Bronchial epithelial cell (primary cell): ENCODE measurements around the gene UBD. TPM values are rescaled to one million over a fixed set of nuclear protein-coding genes. Genes with fewer than 3 reads are reported as not detected.

ENCODE experiments used
- DNase-seq: peaks from one replicate; pipeline ENCODE4 v3.0.0-alpha.2; 2010; ENCODE audit warnings: low read depth
- FAIRE-seq: peaks from 2 replicates; lab custom pipeline; 2011; peaks lifted over from hg19 to GRCh38; lab: Jason Lieb, UNC
- H3K27me3 ChIP-seq: 2 replicates; pipeline ENCODE4 v1.5.1; 2011; ENCODE audit warnings: low read length; ENCODE audit not compliant: control insufficient read depth, insufficient read depth
- H3K36me3 ChIP-seq: 2 replicates; pipeline ENCODE4 v1.5.1; 2011; ENCODE audit warnings: low read length; ENCODE audit not compliant: control insufficient read depth, insufficient read depth
- H3K4me3 ChIP-seq: 2 replicates; pipeline ENCODE4 v1.5.1; 2011; ENCODE audit warnings: mild to moderate bottlenecking, low read depth, low read length, control low read depth
- total RNA-seq: library from RNA; depleted of rRNA; stranded (reverse); fragments of >200 nt; gene quantifications from 2 replicates; pipeline ENCODE4 v1.2.1, GENCODE V29; 2014
- TF ChIP-seq, protein P1 (sequence below): IDR thresholded peaks from 2 replicates; pipeline ENCODE4 v1.5.1; 2011; ENCODE audit warnings: mild to moderate bottlenecking, moderate library complexity, low read length, control low read depth, inconsistent platforms; ENCODE audit not compliant: insufficient read depth, severe bottlenecking

UBD gene
- total RNA-seq, 1 donor from 2014 or later, result not detected

DNA sequence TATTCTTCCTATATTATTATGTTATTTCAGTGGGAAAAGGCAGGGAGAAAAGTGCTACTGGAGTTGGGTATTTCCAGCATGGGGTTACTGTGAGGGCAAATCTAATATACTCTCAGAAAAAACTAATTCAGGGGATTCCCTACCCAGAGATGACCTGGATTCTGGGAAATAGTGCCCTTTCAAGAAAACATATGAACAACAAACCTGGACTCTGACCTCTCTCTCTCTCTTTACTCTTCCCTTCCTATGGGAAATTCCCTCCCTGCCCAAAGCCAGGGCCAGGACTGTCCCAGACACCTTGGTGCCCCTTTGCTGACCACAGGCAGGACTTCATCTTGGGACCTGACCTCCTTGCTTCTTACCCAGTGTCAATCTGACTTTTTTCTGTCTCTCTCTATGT is 1.6 kb upstream of the UBD start:
- TF ChIP-seq, protein P1, sequence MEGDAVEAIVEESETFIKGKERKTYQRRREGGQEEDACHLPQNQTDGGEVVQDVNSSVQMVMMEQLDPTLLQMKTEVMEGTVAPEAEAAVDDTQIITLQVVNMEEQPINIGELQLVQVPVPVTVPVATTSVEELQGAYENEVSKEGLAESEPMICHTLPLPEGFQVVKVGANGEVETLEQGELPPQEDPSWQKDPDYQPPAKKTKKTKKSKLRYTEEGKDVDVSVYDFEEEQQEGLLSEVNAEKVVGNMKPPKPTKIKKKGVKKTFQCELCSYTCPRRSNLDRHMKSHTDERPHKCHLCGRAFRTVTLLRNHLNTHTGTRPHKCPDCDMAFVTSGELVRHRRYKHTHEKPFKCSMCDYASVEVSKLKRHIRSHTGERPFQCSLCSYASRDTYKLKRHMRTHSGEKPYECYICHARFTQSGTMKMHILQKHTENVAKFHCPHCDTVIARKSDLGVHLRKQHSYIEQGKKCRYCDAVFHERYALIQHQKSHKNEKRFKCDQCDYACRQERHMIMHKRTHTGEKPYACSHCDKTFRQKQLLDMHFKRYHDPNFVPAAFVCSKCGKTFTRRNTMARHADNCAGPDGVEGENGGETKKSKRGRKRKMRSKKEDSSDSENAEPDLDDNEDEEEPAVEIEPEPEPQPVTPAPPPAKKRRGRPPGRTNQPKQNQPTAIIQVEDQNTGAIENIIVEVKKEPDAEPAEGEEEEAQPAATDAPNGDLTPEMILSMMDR, result no peak
- no peaks in the 10 kb centered on the region for H3K36me3 ChIP-seq
- DNase-seq, result no peak
- peaks cover 4% of the 10 kb centered on the region for H3K27me3 ChIP-seq
- no peak for FAIRE-seq
- no peak overlapping the region for H3K4me3 ChIP-seq

- TF ChIP-seq, protein P1, result no peak
- peaks cover 4% of the 10 kb centered on the region for H3K27me3 ChIP-seq
- no peak overlapping the region for H3K4me3 ChIP-seq
These were observed 973 bp downstream of the UBD start for GRCh38 chr6:29558439-29559079.

DNA sequence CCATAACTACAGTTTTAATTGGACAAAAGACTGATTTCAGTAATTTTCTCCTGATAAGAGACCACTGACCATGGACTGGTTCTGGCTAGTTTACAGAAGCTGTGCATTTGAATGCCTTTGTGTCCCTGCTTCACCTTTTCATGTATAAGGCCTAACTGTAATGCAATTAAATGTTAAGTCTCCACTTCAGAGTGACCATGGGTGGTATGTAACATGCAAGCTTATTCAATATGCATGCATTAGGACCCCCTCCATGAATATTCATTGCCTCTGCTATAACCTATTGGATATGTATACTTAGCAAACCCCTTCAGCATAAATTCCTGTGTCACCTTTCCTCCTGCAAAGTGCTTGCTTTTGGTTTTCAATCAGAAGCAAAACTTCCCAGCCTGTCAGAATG is 2.2 kb downstream of the UBD start:
- no peak overlapping the region for H3K4me3 ChIP-seq
- peaks cover 7% of the 10 kb centered on the region for H3K27me3 ChIP-seq
- no peak for FAIRE-seq
- no peak for DNase-seq
- H3K36me3 ChIP-seq, result no peaks in the 10 kb centered on the region
- TF ChIP-seq, protein P1, result no peak

More at GRCh38 chr6:29558439-29559079, 973 bp downstream of the UBD start:
- DNase-seq, result no peak
- no peak for FAIRE-seq
- no peaks in the 10 kb centered on the region for H3K36me3 ChIP-seq

DNA sequence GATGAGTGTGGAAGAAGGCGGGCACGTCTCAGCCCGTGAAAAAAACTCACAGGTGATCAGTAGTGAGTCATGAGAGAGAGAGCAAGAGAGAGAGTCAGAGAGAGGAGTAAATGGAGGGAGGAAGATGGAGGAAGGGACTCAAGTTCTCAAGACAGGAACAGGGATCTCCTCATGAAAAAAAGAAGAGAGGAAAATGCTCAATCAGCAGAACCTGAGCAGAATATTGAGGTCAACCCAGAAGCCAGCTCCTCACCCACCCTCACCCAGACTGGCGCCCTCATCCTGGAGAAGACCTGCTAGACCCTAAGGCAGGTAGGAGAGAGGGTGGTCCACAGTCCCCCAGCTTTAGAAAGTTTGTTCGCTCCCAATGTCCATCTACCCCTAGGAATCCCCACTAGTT is 4.8 kb downstream of the UBD start:
- Histone ChIP-seq H3K27me3 (peaks cover 3% of the 10 kb centered on the region), H3K36me3 (no peaks in the 10 kb centered on the region), H3K4me3 (no peak overlapping the region)
- TF ChIP-seq, protein P1, result no peak
- DNase-seq (no peak), FAIRE-seq (no peak)

- H3K27me3 ChIP-seq, result peaks cover 3% of the 10 kb centered on the region
These were observed 6.1 kb downstream of the UBD start for GRCh38 chr6:29553268-29554057.

More at GRCh38 chr6:29553268-29554057, 6.1 kb downstream of the UBD start:
- Histone ChIP-seq H3K36me3 (no peaks in the 10 kb centered on the region), H3K4me3 (no peak overlapping the region)
- DNase-seq, result peak; percentile 12
- TF ChIP-seq, protein P1, result no peak
- no peak for FAIRE-seq
